ENCODE results near the gene CCDC150.

GRCh38 chr2:196590286-196590685 lies 49.2 kb upstream of the CCDC150 start:
- TF ChIP-seq CTCF (IDR thresholded peaks at IDR 0.05; ENCODE audit: low read depth, low read length, missing input control), result no peak
- TF ChIP-seq JUND (IDR thresholded peaks at IDR 0.05), result no peak
- TF ChIP-seq RXRA (IDR thresholded peaks at IDR 0.05), result no peak
- no peak for TF ChIP-seq NR2F2 (IDR thresholded peaks at IDR 0.05)
- TF ChIP-seq RAD21 (IDR thresholded peaks at IDR 0.05), result no peak
- TF ChIP-seq, protein P1, sequence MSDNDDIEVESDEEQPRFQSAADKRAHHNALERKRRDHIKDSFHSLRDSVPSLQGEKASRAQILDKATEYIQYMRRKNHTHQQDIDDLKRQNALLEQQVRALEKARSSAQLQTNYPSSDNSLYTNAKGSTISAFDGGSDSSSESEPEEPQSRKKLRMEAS (IDR thresholded peaks at IDR 0.05), result no peak
- no peak for TF ChIP-seq GABPA (IDR thresholded peaks at IDR 0.05 in 1 of 2, conservative IDR thresholded peaks at IDR 0.05 in 1 of 2)
